H1 (cell line): ENCODE results near the gene CXCL1. TPM values are rescaled to one million over a fixed set of nuclear protein-coding genes. Genes with fewer than 3 reads are reported as not detected.

Experiments used
- CTCF ChIA-PET: fragments of 300-600 bp; sonication (Branson Sonifier 250); formaldehyde crosslinking; loops from one replicate; lab custom pipeline; 2021; ENCODE audit not compliant: partially characterized antibody; lab: Charles Lee
- POLR2A ChIA-PET: fragments of 300-600 bp; sonication (Branson Sonifier 250); formaldehyde crosslinking; loops from one replicate; lab custom pipeline; 2021; ENCODE audit warnings: inconsistent platforms; ENCODE audit not compliant: partially characterized antibody; lab: Charles Lee
- DNase-seq, 2 experiments: peaks; one replicate each; pipeline versions ENCODE4 v3.0.0 to v3.0.0-alpha.2; 2010 to 2022; ENCODE audit warnings: low spot score in 2 of 2, low read depth in 1 of 2, mixed read lengths in 1 of 2
- FAIRE-seq: peaks from 2 replicates; lab custom pipeline; 2011; peaks lifted over from hg19 to GRCh38; lab: Jason Lieb, UNC
- H2AFZ ChIP-seq: 2 replicates; pipeline ENCODE4 v1.8.1; 2012; ENCODE audit warnings: low read length, inconsistent platforms
- H2AK5ac ChIP-seq: 2 replicates; pipeline ENCODE4 v1.6.1; 2013; ENCODE audit warnings: low read depth, low read length
- H2BK120ac ChIP-seq: replicated peaks from 2 replicates; pipeline ENCODE3; 2013; ENCODE audit warnings: low read depth, low read length, inconsistent platforms
- H2BK12ac ChIP-seq: 2 replicates; pipeline ENCODE4 v1.6.1; 2013; ENCODE audit warnings: low read depth, low read length
- H2BK15ac ChIP-seq: 2 replicates; pipeline ENCODE4 v1.6.1; 2013; ENCODE audit warnings: low read length
- H2BK20ac ChIP-seq: 2 replicates; pipeline ENCODE4 v1.6.1; 2013; ENCODE audit warnings: low read length
- H2BK5ac ChIP-seq: 2 replicates; pipeline ENCODE4 v1.6.1; 2013; ENCODE audit warnings: low read depth, low read length
- H3K14ac ChIP-seq: 2 replicates; pipeline ENCODE4 v1.6.1; 2013; ENCODE audit warnings: inconsistent platforms; ENCODE audit not compliant: insufficient read length
- H3K18ac ChIP-seq: 2 replicates; pipeline ENCODE4 v1.6.1; 2013; ENCODE audit warnings: low read length; ENCODE audit errors: extremely low read depth
- H3K23ac ChIP-seq: 2 replicates; pipeline ENCODE4 v1.6.1; 2013; ENCODE audit warnings: inconsistent platforms; ENCODE audit not compliant: insufficient read length
- H3K23me2 ChIP-seq: 2 replicates; pipeline ENCODE4 v1.6.1; 2013; ENCODE audit warnings: low read depth, low read length
- H3K27ac ChIP-seq: 2 replicates; pipeline ENCODE4 v1.6.1; 2011; ENCODE audit warnings: low read depth, low read length, inconsistent platforms
- H3K27me3 ChIP-seq, 4 experiments: replicated peaks in 1 of 4; 1 replicate in 1 of 4; 2 replicates in 3 of 4; pipeline versions ENCODE4 v1.6.1 to v1.8.1; 2011 to 2013; ENCODE audit warnings: low read length in 3 of 4, mild to moderate bottlenecking in 3 of 4, inconsistent platforms in 2 of 4, mixed read lengths in 2 of 4, moderate library complexity in 1 of 4; ENCODE audit not compliant: control insufficient read depth in 3 of 4, insufficient read depth in 3 of 4; ENCODE audit errors: extremely low read depth in 1 of 4
- H3K36me3 ChIP-seq, 4 experiments: 2 replicates each; pipeline versions ENCODE4 v1.6.1 to v1.8.1; 2011 to 2013; ENCODE audit warnings: mild to moderate bottlenecking in 4 of 4, low read length in 3 of 4, moderate library complexity in 2 of 4, control low read depth in 1 of 4, inconsistent platforms in 1 of 4; ENCODE audit not compliant: insufficient read depth in 4 of 4, control insufficient read depth in 2 of 4
- H3K4ac ChIP-seq: replicated peaks from 2 replicates; pipeline ENCODE3; 2013; ENCODE audit warnings: low read length, low read depth, mixed read lengths, inconsistent platforms; ENCODE audit not compliant: insufficient read length
- H3K4me1 ChIP-seq, 4 experiments: replicated peaks in 1 of 4; 1 replicate in 1 of 4; 2 replicates in 3 of 4; pipeline versions ENCODE4 v1.6.1 to v1.8.1; 2011 to 2013; ENCODE audit warnings: low read length in 3 of 4, inconsistent platforms in 2 of 4, mixed read lengths in 1 of 4; ENCODE audit not compliant: insufficient read depth in 4 of 4, control insufficient read depth in 3 of 4
- H3K4me2 ChIP-seq, 2 experiments: 2 replicates each; pipeline versions ENCODE4 v1.6.1 to v1.8.1; 2011 to 2013; ENCODE audit warnings: low read depth in 2 of 2, low read length in 2 of 2, control low read depth in 1 of 2, inconsistent platforms in 1 of 2, mild to moderate bottlenecking in 1 of 2; ENCODE audit not compliant: insufficient read depth in 1 of 2
- H3K4me3 ChIP-seq, 4 experiments: fragments of 200-600, 300-600 bp in 1 of 4; sonication (generic), shearing (Covaris generic), sonication (Bioruptor Twin) in 1 of 4; 2 replicates each; pipeline versions ENCODE4 v1.5.1 to v1.8.1; 2011 to 2016; ENCODE audit warnings: low read length in 4 of 4, low read depth in 3 of 4, control low read depth in 2 of 4, inconsistent platforms in 2 of 4, mild to moderate bottlenecking in 2 of 4, mixed read lengths in 1 of 4, moderate library complexity in 1 of 4; ENCODE audit not compliant: insufficient read depth in 2 of 4; ENCODE audit errors: extremely low read depth in 1 of 4
- H3K56ac ChIP-seq: replicated peaks from 2 replicates; pipeline ENCODE3; 2013; ENCODE audit warnings: low read depth, mild to moderate bottlenecking, mixed read lengths, low read length, inconsistent platforms; ENCODE audit not compliant: insufficient read length
- H3K79me1 ChIP-seq: 2 replicates; pipeline ENCODE4 v1.6.1; 2013; ENCODE audit warnings: low read depth, low read length, control low read depth
- H3K79me2 ChIP-seq, 2 experiments: 2 replicates each; pipeline versions ENCODE4 v1.6.1 to v1.8.1; 2012 to 2013; ENCODE audit warnings: low read length in 2 of 2, mild to moderate bottlenecking in 2 of 2, inconsistent platforms in 1 of 2; ENCODE audit not compliant: insufficient read depth in 2 of 2, control insufficient read depth in 1 of 2
- H3K9ac ChIP-seq, 4 experiments: replicated peaks in 1 of 4; 1 replicate in 1 of 4; 2 replicates in 3 of 4; pipeline versions ENCODE4 v1.6.1 to v1.8.1; 2011 to 2013; ENCODE audit warnings: low read depth in 3 of 4, low read length in 3 of 4, control low read depth in 2 of 4, mild to moderate bottlenecking in 2 of 4, moderate library complexity in 2 of 4, inconsistent platforms in 1 of 4; ENCODE audit errors: extremely low read depth in 1 of 4
- H3K9me3 ChIP-seq, 2 experiments: 2 replicates each; pipeline versions ENCODE4 v1.6.1 to v1.8.1; 2012 to 2013; ENCODE audit warnings: mild to moderate bottlenecking in 2 of 2, moderate library complexity in 2 of 2, control low read depth in 1 of 2, inconsistent platforms in 1 of 2, low read depth in 1 of 2, low read length in 1 of 2, mixed read lengths in 1 of 2; ENCODE audit not compliant: insufficient read depth in 2 of 2
- H4K20me1 ChIP-seq, 2 experiments: replicated peaks in 1 of 2; 2 replicates each; pipeline versions ENCODE3 to v1.8.1; 2011 to 2013; ENCODE audit warnings: inconsistent platforms in 2 of 2, low read length in 2 of 2, mild to moderate bottlenecking in 1 of 2; ENCODE audit not compliant: insufficient read depth in 2 of 2, control insufficient read depth in 1 of 2
- H4K5ac ChIP-seq: 2 replicates; pipeline ENCODE4 v1.6.1; 2013; ENCODE audit warnings: low read length, low read depth, mixed read lengths, inconsistent platforms; ENCODE audit not compliant: insufficient read length
- H4K8ac ChIP-seq: 2 replicates; pipeline ENCODE4 v1.8.0; 2013; ENCODE audit warnings: mild to moderate bottlenecking, moderate library complexity, low read length, inconsistent platforms; ENCODE audit not compliant: insufficient read depth; ENCODE audit errors: extremely low read depth
- H4K91ac ChIP-seq: replicated peaks from 2 replicates; pipeline ENCODE3; 2013; ENCODE audit warnings: low read length, mixed read lengths, inconsistent platforms; ENCODE audit not compliant: insufficient read length
- BACH1 ChIP-seq: IDR thresholded peaks from 2 replicates; pipeline ENCODE4 v1.6.1; 2012; ENCODE audit warnings: low read length, improper control_type of control experiment
- CHD2 ChIP-seq: IDR thresholded peaks from 2 replicates; pipeline ENCODE4 v1.6.1; 2012; ENCODE audit warnings: low read length, improper control_type of control experiment
- CREB1 ChIP-seq: IDR thresholded peaks from 2 replicates; pipeline ENCODE4 v1.6.1; 2012; ENCODE audit warnings: inconsistent platforms
- EP300 ChIP-seq, 2 experiments: IDR thresholded peaks; 1 replicate in 1 of 2; 2 replicates in 1 of 2; pipeline ENCODE4 v1.6.1; 2011 to 2012; ENCODE audit warnings: low read depth in 2 of 2, low read length in 2 of 2, mild to moderate bottlenecking in 2 of 2, borderline replicate concordance in 1 of 2, inconsistent platforms in 1 of 2, moderate library complexity in 1 of 2
- FOSL1 ChIP-seq: IDR thresholded peaks from 2 replicates; pipeline ENCODE4 v1.6.1; 2011; ENCODE audit warnings: mild to moderate bottlenecking, low read depth, low read length, moderate library complexity; ENCODE audit not compliant: insufficient read depth
- JUN ChIP-seq: IDR thresholded peaks from 2 replicates; pipeline ENCODE4 v1.6.1; 2011; ENCODE audit warnings: low read depth, mild to moderate bottlenecking, improper control_type of control experiment, low read length
- JUND ChIP-seq: IDR thresholded peaks from 2 replicates; pipeline ENCODE4 v1.6.1; 2011; ENCODE audit warnings: mild to moderate bottlenecking, improper control_type of control experiment, low read length
- POLR2A ChIP-seq, 2 experiments: IDR thresholded peaks; 1 replicate in 1 of 2; 2 replicates in 1 of 2; pipeline ENCODE4 v1.6.1; 2011; ENCODE audit warnings: low read depth in 2 of 2, low read length in 2 of 2, mild to moderate bottlenecking in 2 of 2; ENCODE audit errors: control extremely low read depth in 1 of 2
- RBBP5 ChIP-seq: IDR thresholded peaks from 2 replicates; pipeline ENCODE4 v1.7.1; 2012; ENCODE audit warnings: low read depth, mild to moderate bottlenecking, inconsistent platforms, low read length, moderate library complexity, borderline replicate concordance
- TBP ChIP-seq: IDR thresholded peaks from 2 replicates; pipeline ENCODE4 v1.6.1; 2011; ENCODE audit warnings: low read depth, low read length, improper control_type of control experiment
- WGBS, 2 experiments: shearing (Covaris generic) in 1 of 2; methylation state at CpG; one replicate each; pipeline versions ENCODE4 v1.1.6 to v1.1.7; 2013 to 2015; ENCODE audit warnings: low lambda C conversion rate in 2 of 2, mixed read lengths in 2 of 2, inconsistent platforms in 1 of 2, low coverage in 1 of 2, missing lambda C conversion rate in 1 of 2; ENCODE audit not compliant: insufficient replicate concordance in 2 of 2, insufficient coverage in 1 of 2, insufficient read length in 1 of 2; ENCODE audit errors: extremely low coverage in 1 of 2, missing lambda C conversion rate in 1 of 2; 5-methylcytosine and 5-hydroxymethylcytosine counted together
- polyA plus RNA-seq, 7 experiments: library from polyadenylated mRNA; depleted of rRNA in 3 of 7; stranded (reverse) in 5 of 7; unstranded in 2 of 7; fragments of >200 nt in 5 of 7; fragments of 200-250 nt in 2 of 7; gene quantifications; 1 replicate in 5 of 7; 2 replicates in 1 of 7; 4 replicates in 1 of 7; pipeline versions ENCODE4 v1.2.1 to v1.2.3, GENCODE V29; 2011 to 2013; ENCODE audit warnings: missing spikeins in 2 of 7, mixed read lengths in 2 of 7
- total RNA-seq: library from RNA; stranded (reverse); fragmentation: NEBNext Ultra II Directional; extraction: Animal tissue kit (Norgen Biotek cat#: 25700); gene quantifications from 2 replicates; pipeline ENCODE4 v1.2.1, GENCODE V29; 2021

CXCL1 gene
- total and polyA plus RNA-seq, 2 of the 8 experiments (the other 6 are each of a cell fraction or from before 2014, with no cell fraction given): 0.77 to 0.80 TPM

DNA sequence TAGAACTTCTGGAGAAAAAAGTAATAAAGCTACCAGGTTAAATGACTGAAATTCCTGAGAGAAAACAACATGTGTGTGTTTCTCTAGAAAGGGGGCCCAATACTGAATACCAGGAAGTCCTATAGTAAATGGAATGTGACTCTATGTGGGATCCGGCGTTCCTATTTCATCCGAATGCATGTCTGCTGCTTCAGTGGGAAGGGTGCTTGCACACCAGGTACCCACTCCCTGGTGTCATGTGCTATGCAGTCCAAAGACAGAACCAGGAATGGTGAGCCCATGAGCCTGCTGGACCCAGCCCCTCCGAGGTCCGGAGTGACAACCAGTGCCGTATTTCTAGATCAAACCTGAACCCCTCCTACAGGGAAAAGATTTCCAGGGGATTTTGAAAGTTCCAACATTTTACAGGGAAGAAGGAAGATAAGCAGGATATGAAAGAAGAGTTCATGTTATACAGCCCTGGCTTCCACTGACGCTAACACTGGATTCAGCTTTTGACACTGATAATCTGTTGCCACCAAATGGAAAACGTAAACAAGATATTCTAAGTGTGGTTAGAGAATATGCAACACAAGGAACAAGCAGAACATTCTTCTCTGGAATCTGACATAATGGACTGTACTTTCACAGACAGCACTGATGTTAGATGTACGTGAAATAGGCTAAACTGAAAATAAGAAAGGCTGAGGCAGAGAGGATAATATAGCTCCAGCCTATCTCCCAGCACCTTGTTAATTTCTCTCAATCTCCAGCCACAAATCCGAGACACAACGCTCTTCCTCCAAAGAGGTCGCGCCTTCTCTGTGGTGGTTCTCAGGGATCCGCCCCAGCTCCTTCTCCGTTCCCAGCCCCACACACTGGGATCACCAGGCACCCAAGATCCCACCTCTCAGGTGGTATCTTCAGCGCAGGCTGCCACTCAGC is 725 bp upstream of the CXCL1 start:
- peak overlapping the region; percentile 30 to 76 (median 57) for H3K4me3 ChIP-seq
- no peak overlapping the region for H2AK5ac ChIP-seq
- H2BK120ac ChIP-seq: no peak overlapping the region
- no peak for TF ChIP-seq POLR2A (IDR thresholded peaks at IDR 0.05; ENCODE audit: control extremely low read depth in 1 of 2, low read depth in 2 of 2, low read length in 2 of 2)
- TF ChIP-seq CREB1: no peak
- no peak for TF ChIP-seq TBP
- no peak for TF ChIP-seq BACH1
- TF ChIP-seq EP300 (IDR thresholded peaks at IDR 0.05; ENCODE audit: borderline replicate concordance in 1 of 2, low read depth in 2 of 2, low read length in 2 of 2): no peak
- TF ChIP-seq CHD2: no peak
- TF ChIP-seq JUND: no peak
- TF ChIP-seq RBBP5: no peak
- no peak for TF ChIP-seq FOSL1
- TF ChIP-seq JUN: no peak
- no peaks in the 10 kb centered on the region for H4K20me1 ChIP-seq
- H2BK20ac ChIP-seq: no peak overlapping the region
- H2BK15ac ChIP-seq: peak overlapping the region; percentile 13; the same call in 1 of the 2 replicates
- no peak overlapping the region for H3K23ac ChIP-seq
- H2BK12ac ChIP-seq: peak overlapping the region; percentile 82; the same call in 1 of the 2 replicates
- CTCF ChIA-PET: interaction anchor here (0.7 to 3.2 kb wide), 10 partner anchors 12 to 296 kb away, joined by 3 to 19 read pairs (median 3); partner anchors contain the start of gene PF4V1
- no peak overlapping the region for H3K4ac ChIP-seq
- H3K9me3 ChIP-seq: no peaks in the 10 kb centered on the region
- H3K9ac ChIP-seq: no peak overlapping the region
- H3K27me3 ChIP-seq: peaks cover 0 to 22% (median 11%) of the 10 kb centered on the region in 4 experiments; a peak in 6 of 7 replicates
- POLR2A ChIA-PET: interaction anchor here (0.9 to 1.5 kb wide), 2 partner anchors 11 to 25 kb away, joined by 3 to 4 read pairs; no protein-coding TSS in a partner anchor
- 0 out of 2 replicates have a peak overlapping the region, but pooled peaks have one; percentile 28 for H3K18ac ChIP-seq
- H2BK5ac ChIP-seq: no peak overlapping the region; the same call in 1 of the 2 replicates
- DNase-seq (no peak), FAIRE-seq (peak; percentile 58)
- H3K14ac ChIP-seq: no peak overlapping the region
- no peak overlapping the region for H3K27ac ChIP-seq
- H4K91ac ChIP-seq: no peak overlapping the region
- H3K79me2 ChIP-seq: no peaks in the 10 kb centered on the region
- peaks cover 5% of the 10 kb centered on the region; the same call in 1 of the 2 replicates for H3K23me2 ChIP-seq
- no peak overlapping the region for H4K8ac ChIP-seq
- H2AFZ ChIP-seq: peak overlapping the region; percentile 89
- H3K4me2 ChIP-seq: peak overlapping the region; percentile 70 to 92
- H4K5ac ChIP-seq: no peak overlapping the region
- H3K56ac ChIP-seq: no peak overlapping the region
- H3K79me1 ChIP-seq: no peaks in the 10 kb centered on the region
- H3K4me1 ChIP-seq: peaks cover 0 to 4% (median 2%) of the 10 kb centered on the region in 4 experiments; a peak in 3 of 7 replicates
- H3K36me3 ChIP-seq: no peaks in the 10 kb centered on the region
- WGBS, 2 experiments: 56% methylated on average over 16 of the region's 16 CpGs; no CpG with 5 or more reads in 1 of the 2 experiments
